NK-92 treated with Interleukin-12 subunit alpha and Interleukin-12 subunit beta, amount 100 ng/mL, for 24 hours (cell line): Measurements from ENCODE around the gene RASGRP2.

Source experiments
- DNase-seq: peaks from one replicate; lab custom pipeline; 2025; lab: John Stamatoyannopoulos, UW

Gene RASGRP2

GRCh38 chr11:64694821-64695365 is 49.0 kb downstream of the RASGRP2 start:
- DNase-seq, result no peak

- DNase-seq, result no peak
These were observed 49.8 kb downstream of the RASGRP2 start for GRCh38 chr11:64694026-64694755.

GRCh38 chr11:64692764-64693331 is 51.1 kb downstream of the RASGRP2 start:
- DNase-seq, result no peak

- no peak for DNase-seq
These were observed 52.4 kb downstream of the RASGRP2 start for GRCh38 chr11:64691543-64691942.

- no peak for DNase-seq
These were observed 53.7 kb downstream of the RASGRP2 start for GRCh38 chr11:64690235-64690634.

GRCh38 chr11:64688534-64688982 is 55.4 kb downstream of the RASGRP2 start:
- peak; percentile 74 for DNase-seq

GRCh38 chr11:64687643-64688533 is 56.1 kb downstream of the RASGRP2 start:
- no peak for DNase-seq

GRCh38 chr11:64687204-64687603 is 56.7 kb downstream of the RASGRP2 start:
- no peak for DNase-seq

GRCh38 chr11:64686466-64687170 is 57.3 kb downstream of the RASGRP2 start:
- no peak for DNase-seq

- DNase-seq, result no peak
These were observed 58.4 kb downstream of the RASGRP2 start for GRCh38 chr11:64685536-64685935.

GRCh38 chr11:64684357-64684756 is 59.6 kb downstream of the RASGRP2 start:
- no peak for DNase-seq

- DNase-seq, result no peak
These were observed 62.8 kb downstream of the RASGRP2 start for GRCh38 chr11:64681171-64681570.

- DNase-seq, result no peak
These were observed 64.1 kb downstream of the RASGRP2 start for GRCh38 chr11:64679846-64680245.

- DNase-seq, result no peak
These were observed 66.4 kb downstream of the RASGRP2 start for GRCh38 chr11:64677441-64678023.
